Breast epithelium (tissue), 4 donors: ENCODE results near the gene LOC101059915.
"Not testable (repeated sequence)": the region's sequence is repeated elsewhere in the genome, so short reads cannot be mapped to it uniquely, and the experiment has no call there.

Source experiments
- DNase-seq, 2 donors: peaks; one replicate each; pipeline ENCODE4 v3.0.0-alpha.2; 2019; ENCODE audit warnings: low spot score in 2 of 2
- H3K27ac ChIP-seq, 2 donors: fragments of 200-600 bp; sonication (generic) in 1 of 2; one replicate each; pipeline ENCODE4 v1.5.1; 2016 to 2019; ENCODE audit warnings: mild to moderate bottlenecking in 1 of 2
- H3K27me3 ChIP-seq, 2 donors: fragments of 200-600 bp; sonication (generic) in 1 of 2; one replicate each; pipeline versions ENCODE4 v1.5.1 to v1.6.0; 2017 to 2019; ENCODE audit warnings: control low read depth in 1 of 2, mild to moderate bottlenecking in 1 of 2
- H3K36me3 ChIP-seq: fragments of 200-600 bp; one replicate; pipeline ENCODE4 v1.5.1; 2019
- H3K4me1 ChIP-seq, 2 donors: fragments of 200-600 bp; sonication (generic); one replicate each; pipeline ENCODE4 v1.5.1; 2016 to 2019; ENCODE audit warnings: control low read depth in 1 of 2
- H3K4me3 ChIP-seq, 3 donors: fragments of 200-600 bp; sonication (generic); 1 replicate in 2 of 3; 2 replicates in 1 of 3; pipeline ENCODE4 v1.5.1; 2016 to 2019; ENCODE audit warnings: mild to moderate bottlenecking in 3 of 3, moderate library complexity in 2 of 3
- H3K9me3 ChIP-seq, 2 donors: fragments of 200-600 bp; sonication (generic) in 1 of 2; one replicate each; pipeline ENCODE4 v1.5.1; 2016 to 2019; ENCODE audit warnings: control low read depth in 1 of 2
- POLR2A ChIP-seq: fragments of 450-650 bp; IDR thresholded peaks from one replicate; pipeline ENCODE4 v1.6.1; 2016; ENCODE audit warnings: antibody characterized with exemption, mild to moderate bottlenecking, moderate library complexity
- POLR2AphosphoS5 ChIP-seq, 3 donors: sonication (generic); formaldehyde crosslinking; IDR thresholded peaks; one replicate each; pipeline ENCODE4 v1.6.1; 2017; ENCODE audit warnings: antibody characterized with exemption in 3 of 3
- intact Hi-C: fragments of 100-400 bp; cut with DNase I; formaldehyde crosslinking; loops from one replicate; pipeline ENCODE4 v1.15.1; 2023; ENCODE audit warnings: low total_unique reads
- TF ChIP-seq, protein P1 (sequence below), 3 donors: fragments of 450-650 bp; IDR thresholded peaks; one replicate each; pipeline ENCODE4 v1.5.1; 2016 to 2017; ENCODE audit warnings: antibody characterized with exemption in 3 of 3, mild to moderate bottlenecking in 3 of 3, moderate library complexity in 3 of 3

Gene LOC101059915

DNA sequence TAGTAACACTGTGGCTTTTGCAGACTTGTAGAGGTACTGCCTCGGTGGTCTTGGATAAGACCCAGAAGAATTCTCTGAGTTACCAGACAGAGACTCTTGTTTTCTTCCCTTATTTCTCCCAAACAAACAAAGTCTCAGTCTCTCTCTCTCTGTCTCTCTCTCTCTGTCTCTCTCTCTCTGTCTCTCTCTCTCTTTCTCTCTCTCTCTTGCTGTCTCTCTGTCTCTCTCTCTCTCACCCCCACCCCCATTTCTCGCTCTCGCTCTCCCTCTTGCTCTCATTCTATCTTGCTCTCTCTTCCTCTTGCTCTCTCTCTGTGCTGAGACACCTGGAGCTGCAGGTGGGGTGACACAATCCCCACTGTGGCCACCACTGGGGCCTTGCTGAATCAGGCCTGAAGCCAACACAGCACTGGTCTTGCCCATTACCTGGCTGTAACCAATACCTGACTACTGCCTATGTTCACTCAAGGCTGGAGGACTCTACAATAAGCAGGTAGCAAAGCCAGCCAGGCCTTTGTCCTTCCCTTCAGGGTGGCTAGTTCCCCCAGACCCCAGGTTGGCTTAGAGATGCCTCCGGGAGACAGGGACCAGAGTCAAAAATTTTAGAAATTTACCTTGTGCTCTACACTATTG, 12.3 kb downstream of the LOC101059915 start:
- Histone ChIP-seq H3K4me1 (no peaks in the 10 kb centered on the region), H3K27me3 (peaks cover 0 to 23% of the 10 kb centered on the region in 2 donors), H3K4me3 (no peak overlapping the region), H3K9me3 (peaks cover 0 to 4% of the 10 kb centered on the region in 2 donors), H3K36me3 (no peaks in the 10 kb centered on the region), H3K27ac (no peak overlapping the region)
- intact Hi-C loops = no loop called here
- no peak for DNase-seq
- TF ChIP-seq, protein P1, sequence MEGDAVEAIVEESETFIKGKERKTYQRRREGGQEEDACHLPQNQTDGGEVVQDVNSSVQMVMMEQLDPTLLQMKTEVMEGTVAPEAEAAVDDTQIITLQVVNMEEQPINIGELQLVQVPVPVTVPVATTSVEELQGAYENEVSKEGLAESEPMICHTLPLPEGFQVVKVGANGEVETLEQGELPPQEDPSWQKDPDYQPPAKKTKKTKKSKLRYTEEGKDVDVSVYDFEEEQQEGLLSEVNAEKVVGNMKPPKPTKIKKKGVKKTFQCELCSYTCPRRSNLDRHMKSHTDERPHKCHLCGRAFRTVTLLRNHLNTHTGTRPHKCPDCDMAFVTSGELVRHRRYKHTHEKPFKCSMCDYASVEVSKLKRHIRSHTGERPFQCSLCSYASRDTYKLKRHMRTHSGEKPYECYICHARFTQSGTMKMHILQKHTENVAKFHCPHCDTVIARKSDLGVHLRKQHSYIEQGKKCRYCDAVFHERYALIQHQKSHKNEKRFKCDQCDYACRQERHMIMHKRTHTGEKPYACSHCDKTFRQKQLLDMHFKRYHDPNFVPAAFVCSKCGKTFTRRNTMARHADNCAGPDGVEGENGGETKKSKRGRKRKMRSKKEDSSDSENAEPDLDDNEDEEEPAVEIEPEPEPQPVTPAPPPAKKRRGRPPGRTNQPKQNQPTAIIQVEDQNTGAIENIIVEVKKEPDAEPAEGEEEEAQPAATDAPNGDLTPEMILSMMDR (IDR thresholded peaks at IDR 0.05) = no peak
- TF ChIP-seq POLR2AphosphoS5 (IDR thresholded peaks at IDR 0.05) (no peak), POLR2A (no peak)

DNA sequence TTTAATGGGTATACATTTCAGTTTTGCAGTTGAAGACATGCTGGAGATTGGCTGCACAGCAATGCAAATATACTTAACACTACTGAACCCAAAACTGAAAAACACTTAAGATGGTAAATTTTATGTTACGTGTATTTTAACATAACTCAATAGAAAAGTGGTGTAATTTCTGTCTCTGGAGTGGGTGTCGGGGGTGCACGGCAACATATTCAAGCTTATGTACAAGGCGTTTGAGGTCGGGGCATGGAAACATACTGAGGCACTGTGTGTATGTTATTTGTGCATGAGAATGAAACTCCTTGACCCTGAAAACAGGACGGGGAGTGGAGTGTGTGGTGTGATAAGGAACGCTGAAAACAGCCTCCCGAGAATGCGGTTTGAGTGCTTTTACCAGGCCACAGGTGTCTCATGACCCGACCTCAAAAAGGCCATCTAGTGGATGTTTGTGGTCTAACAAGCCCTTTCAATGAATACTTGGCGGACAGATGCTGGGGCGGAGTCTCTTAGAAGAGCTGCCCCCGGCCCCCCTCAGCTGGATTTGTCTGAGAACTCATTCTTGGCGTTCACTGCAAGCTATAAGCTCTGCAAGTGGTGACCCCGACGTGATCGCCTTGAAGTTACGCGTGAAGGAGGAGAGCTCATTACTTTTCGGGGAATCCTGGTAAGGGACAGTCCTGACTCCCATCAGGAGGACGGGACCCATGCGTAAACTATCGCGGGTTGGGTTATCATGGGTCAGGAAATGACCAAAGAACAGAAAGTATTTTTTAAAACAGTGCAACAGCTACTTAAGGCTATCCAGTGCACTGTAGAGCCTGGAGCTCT, 29.5 kb downstream of the LOC101059915 start:
- H3K4me1 ChIP-seq, H3K27me3 ChIP-seq, H3K9me3 ChIP-seq, H3K36me3 ChIP-seq, H3K4me3 ChIP-seq, H3K27ac ChIP-seq, DNase-seq, intact Hi-C loops: not testable (repeated sequence)

DNA sequence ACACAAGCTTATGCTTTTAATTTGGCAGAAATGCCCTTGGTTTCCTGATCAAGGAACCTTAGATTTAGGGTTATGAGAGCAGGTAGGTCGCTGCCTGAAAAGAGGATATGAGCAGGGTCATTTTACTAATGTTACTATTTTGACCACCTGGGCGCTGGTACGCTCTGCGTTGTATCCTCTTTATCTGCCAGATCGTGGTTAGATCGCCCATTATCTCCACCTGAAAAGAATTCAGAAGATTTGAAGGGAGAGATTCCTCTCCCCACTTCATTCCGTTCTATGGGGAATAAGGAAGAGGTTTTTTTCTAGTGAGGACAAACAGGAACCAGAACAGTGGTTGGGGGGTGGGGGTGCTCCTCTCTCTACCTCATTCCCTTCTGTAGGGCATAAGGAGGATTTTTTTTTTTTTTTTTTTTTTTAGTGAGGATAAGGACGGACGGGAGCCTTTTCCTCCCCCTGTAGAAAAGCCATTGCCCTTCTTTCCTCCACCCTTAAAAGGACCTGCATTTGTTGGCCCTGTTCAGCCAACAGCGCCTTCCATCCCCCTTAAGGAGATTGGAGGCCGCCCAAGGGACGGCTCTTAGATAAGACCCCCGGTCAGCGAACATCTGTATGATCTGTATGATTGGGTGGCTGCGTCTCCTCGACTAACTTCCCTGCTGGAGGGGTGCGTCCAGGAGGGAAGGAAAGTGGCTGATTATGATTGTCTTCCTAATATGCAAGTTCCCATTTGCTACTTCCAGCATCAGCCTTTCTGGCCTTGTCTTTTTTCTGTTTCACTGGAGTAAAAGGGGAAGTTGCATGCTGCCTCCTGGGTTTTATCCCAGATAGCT, 30.3 kb downstream of the LOC101059915 start:
- H3K27ac ChIP-seq, H3K36me3 ChIP-seq, H3K27me3 ChIP-seq, H3K4me1 ChIP-seq, H3K9me3 ChIP-seq, intact Hi-C loops, DNase-seq, H3K4me3 ChIP-seq: not testable (repeated sequence)

DNA sequence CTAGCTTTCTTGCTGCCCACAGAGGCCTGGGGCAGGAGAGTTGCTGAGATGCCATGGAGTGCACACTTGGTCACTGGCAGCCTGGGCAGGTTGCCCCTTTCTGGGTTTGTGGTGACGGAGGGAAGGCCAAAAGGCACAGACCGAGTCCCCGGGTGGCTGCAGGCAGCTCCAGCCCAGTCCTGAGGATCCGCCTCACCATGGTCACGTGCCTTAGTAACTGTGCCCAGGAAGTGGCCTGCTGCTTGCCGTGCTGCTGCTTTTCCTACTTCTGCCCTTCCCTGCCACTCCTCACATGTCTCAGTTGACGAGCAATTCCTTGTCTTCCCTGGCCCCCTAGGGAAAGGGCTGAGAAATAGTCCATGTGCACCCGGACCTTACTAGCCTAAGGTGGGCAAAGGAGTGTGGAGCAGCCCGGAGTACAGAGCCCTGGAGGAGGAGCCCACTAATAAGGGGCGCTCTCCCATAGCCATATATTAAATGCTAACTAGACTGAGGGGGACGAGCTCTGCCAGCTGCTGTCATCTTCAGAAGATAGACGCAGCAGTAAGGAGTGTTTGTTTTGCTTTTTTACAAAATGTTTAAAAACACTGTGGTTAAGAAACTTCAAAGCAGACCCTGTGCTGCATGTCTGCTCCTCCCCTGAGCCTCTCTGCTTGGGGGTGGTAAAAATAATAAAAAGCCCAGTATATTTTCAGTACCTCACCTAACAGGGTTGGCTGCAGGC, 31.1 kb downstream of the LOC101059915 start:
- H3K4me1 ChIP-seq, H3K9me3 ChIP-seq, H3K4me3 ChIP-seq, DNase-seq, H3K27me3 ChIP-seq, H3K27ac ChIP-seq, H3K36me3 ChIP-seq, intact Hi-C loops: not testable (repeated sequence)

DNA sequence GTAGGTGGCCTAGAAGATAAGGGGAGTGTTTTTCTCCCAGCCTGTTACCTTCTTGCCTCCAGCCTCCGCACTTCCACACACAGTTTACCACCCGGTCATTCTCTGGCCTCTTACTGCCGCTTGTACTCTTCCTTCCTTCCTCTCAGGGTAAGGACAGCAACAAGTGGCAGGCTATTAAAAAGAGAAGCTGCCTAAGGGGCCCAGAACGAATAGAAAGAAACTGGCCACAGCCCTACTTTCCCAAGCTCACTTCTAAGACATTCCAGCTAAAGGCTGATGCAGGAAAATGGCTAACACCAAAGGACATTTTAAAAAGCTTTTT, 31.6 kb downstream of the LOC101059915 start:
- H3K4me3 ChIP-seq, H3K27me3 ChIP-seq, H3K27ac ChIP-seq, H3K9me3 ChIP-seq, DNase-seq, intact Hi-C loops, H3K36me3 ChIP-seq, H3K4me1 ChIP-seq: not testable (repeated sequence)

DNA sequence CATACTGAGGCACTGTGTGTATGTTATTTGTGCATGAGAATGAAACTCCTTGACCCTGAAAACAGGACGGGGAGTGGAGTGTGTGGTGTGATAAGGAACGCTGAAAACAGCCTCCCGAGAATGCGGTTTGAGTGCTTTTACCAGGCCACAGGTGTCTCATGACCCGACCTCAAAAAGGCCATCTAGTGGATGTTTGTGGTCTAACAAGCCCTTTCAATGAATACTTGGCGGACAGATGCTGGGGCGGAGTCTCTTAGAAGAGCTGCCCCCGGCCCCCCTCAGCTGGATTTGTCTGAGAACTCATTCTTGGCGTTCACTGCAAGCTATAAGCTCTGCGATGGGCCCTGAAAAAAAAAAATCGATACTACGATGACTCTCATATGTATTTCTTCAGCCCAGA, 35.5 kb downstream of the LOC101059915 start:
- H3K9me3 ChIP-seq, DNase-seq, intact Hi-C loops, H3K36me3 ChIP-seq, H3K27me3 ChIP-seq, H3K4me1 ChIP-seq, H3K27ac ChIP-seq, H3K4me3 ChIP-seq: not testable (repeated sequence)

DNA sequence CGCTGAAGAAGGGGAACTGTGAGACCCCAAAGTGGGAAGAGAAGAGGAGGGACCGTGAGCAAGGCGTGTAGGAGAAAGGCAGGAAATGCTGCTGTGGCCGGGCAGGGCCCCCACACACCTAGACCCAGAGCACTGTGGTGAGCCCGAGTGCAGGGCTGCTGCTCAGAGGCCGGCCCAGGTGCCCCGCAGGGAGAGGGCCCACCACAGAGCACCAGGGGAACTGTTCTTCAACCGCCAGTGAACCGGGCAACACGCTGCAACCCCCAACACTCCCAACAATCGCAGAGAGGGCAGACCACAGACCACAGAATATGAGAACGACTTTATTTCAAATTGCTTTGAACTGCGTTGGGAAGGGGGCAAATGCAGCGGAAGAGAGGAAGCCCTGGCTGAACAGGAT, 46.7 kb downstream of the LOC101059915 start:
- H3K27me3 ChIP-seq, H3K9me3 ChIP-seq, H3K27ac ChIP-seq, H3K4me3 ChIP-seq, intact Hi-C loops, H3K4me1 ChIP-seq, DNase-seq, H3K36me3 ChIP-seq: not testable (repeated sequence)

DNA sequence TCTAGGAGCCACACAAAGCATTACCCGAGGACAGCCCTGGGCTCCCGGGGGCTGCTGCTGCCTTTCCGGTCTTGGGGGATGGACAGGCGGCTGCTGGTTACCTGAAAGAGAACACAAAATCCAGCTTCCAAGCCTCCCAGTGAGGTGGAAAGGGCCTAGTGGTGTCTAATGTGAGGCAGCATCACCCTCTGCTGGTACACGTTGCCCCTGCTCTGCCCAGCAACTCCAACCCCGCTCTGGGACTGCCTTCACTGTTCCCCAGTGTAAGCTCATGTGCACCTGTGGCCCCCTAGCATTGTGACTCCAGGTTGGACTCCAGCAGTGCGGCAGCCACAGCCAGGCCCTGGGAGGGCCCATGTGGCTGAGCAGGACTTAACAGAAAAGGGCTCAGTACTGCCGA, 48.2 kb downstream of the LOC101059915 start:
- DNase-seq, H3K9me3 ChIP-seq, H3K36me3 ChIP-seq, H3K4me3 ChIP-seq, H3K4me1 ChIP-seq, H3K27ac ChIP-seq, intact Hi-C loops, H3K27me3 ChIP-seq: not testable (repeated sequence)

DNA sequence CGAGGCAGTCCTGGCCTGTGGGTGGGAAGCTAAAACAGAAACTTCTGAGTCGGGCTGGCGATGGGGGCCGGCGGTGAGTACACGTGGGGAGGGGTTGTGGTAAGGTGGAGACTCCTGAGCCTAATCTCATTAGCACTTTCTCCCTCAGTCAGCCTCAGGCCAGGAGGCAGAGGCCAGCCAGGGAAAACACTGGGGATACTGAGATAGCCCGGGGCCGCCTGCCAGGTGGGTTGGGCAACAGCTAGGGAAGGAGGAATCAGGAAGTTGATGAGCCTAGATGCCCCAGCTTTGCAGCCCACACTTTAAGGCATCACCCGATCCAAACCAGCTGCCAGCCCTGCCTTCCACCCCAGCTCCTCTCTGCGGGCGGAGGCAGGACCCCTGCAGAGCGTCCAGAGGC, 49.0 kb downstream of the LOC101059915 start:
- H3K4me1 ChIP-seq, H3K27ac ChIP-seq, H3K36me3 ChIP-seq, DNase-seq, H3K27me3 ChIP-seq, H3K9me3 ChIP-seq, intact Hi-C loops, H3K4me3 ChIP-seq: not testable (repeated sequence)

DNA sequence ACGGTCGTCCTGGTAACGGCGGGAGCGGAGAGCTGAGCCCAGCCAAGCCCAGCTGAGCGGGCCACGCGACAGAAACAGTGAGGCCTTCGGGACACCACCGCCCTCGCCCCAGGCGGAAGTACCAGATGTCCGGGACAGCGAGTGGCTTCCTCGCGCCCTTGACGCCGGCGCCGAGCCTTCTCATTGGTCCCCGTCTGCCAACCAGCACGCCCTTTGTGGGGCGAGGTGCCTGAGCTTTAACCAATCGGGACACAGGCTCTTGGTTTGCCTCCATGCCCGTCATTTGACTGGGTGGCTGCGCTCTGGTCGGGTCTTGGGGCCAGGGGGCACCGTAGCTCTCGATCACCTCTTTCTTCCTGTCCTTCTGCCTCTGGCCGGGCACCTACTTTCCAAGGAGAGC, 50.8 kb downstream of the LOC101059915 start, which contains the start of gene CXorf49:
TSS of gene CXorf49 (minus strand) at position 101 of the 400 bp plus-strand sequence. CDS start 134 bp downstream, outside the sequence.
- intact Hi-C loops, H3K27ac ChIP-seq, H3K36me3 ChIP-seq, H3K9me3 ChIP-seq, H3K4me1 ChIP-seq, H3K27me3 ChIP-seq, H3K4me3 ChIP-seq, DNase-seq: not testable (repeated sequence)

DNA sequence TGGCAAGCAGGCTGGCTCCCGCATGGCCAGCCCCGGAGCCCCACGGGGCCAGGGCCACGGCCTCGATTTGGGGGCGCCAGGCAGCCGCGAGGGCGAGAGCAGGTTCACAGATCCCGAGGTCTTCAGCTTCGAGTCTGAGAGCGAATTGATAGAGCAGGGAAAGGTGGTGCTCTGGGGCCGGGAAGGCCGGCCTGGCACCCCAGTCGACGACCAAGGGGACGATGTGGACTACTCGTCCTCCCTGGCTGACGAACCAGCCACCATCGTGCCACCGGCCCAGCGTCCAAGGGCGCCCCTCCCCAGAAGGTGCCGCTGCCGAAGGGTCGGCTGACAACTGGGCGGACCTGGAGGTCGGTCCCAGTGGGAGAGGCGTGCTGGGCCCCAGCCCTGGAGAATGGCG, 51.8 kb downstream of the LOC101059915 start:
- H3K9me3 ChIP-seq, H3K36me3 ChIP-seq, H3K4me1 ChIP-seq, DNase-seq, H3K27ac ChIP-seq, H3K4me3 ChIP-seq, intact Hi-C loops, H3K27me3 ChIP-seq: not testable (repeated sequence)
